Putamen (tissue), 1 donor: Measurements from ENCODE around the gene IL25.
"Not testable (repeated sequence)": the region's sequence is repeated elsewhere in the genome, so short reads cannot be mapped to it uniquely, and the experiment has no call there.

Source experiments
- DNase-seq: peaks from one replicate; pipeline ENCODE4 v3.0.0-alpha.2; 2016; ENCODE audit warnings: low spot score

IL25 gene

GRCh38 chr14:23375527-23376251 is 3.1 kb downstream of the IL25 start:
- no peak for DNase-seq

DNA sequence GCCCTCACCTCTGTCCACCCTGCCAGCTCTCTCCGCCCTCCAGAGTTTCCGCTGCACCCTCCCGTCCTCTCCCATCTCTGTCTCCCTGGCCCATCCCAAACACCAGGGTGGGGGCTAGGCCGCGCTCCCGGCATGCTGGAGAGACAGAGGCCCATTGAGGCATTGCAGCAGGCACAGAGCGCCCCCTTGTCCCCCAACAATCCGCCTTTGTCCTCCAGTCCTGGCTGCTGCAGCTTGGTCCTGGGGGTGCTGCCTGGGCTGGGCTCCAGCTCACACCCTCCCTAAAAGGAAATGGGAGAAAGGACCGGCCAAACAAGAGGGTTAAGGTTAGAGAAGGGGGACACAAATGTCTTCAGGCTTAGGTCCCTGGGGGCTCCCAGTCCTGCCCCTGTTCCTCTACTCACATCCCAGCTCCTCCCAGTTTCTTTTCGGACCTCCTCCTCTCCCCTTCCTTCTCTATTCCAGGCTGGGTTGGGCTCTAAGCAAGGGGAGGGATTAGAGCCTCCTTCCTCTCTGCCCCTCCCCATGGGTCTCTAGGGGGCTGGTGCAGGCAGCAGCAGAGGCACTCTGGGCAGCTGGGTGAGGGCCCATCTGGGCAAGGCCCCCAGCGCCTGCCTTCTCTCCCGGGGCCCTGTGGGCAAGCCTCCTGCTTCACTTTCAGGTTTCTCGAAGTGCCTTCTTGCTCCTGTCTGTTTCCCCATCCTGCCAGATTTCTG is 4.0 kb downstream of the IL25 start, which contains the start of gene CMTM5:
TSS of gene CMTM5 (plus strand) at position 565 of the 716 bp plus-strand sequence. CDS start 206 bp downstream, outside the sequence.
- DNase-seq: peak; percentile 98

GRCh38 chr14:23377198-23377550 is 4.6 kb downstream of the IL25 start:
- peak; percentile 25 for DNase-seq

- DNase-seq: no peak
Measured at GRCh38 chr14:23377573-23378563, 5.3 kb downstream of the IL25 start.

DNA sequence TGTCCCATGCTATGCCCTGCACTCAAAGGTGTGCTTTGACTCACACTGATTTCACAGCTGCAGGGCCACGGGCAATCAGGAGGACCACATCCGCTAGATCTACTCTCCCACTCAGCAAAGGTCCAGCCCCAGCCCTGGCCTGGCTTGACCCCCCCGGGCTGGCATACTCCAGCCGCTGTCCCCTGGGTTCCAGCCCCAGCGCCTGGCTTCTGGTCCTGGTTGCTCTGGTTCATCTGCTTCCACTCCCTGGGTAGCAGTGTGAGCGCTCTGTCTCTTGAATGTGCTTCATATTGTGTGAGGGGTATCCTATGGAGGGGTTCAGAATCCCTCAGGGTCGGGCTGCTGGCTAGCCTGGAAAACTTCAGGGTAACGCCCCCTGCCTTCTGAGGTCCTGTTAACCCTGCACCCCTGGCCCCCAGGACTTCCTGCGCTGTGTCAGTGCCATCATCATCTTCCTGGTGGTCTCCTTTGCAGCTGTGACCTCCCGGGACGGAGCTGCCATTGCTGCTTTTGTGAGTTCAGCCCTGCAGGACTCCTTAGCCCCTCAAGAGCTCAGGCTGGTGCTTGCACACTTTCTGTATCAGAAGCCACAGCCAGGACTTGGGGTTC is 6.1 kb downstream of the IL25 start:
- no peak for DNase-seq

- DNase-seq: peak; percentile 26
Measured at GRCh38 chr14:23379366-23380196, 7.0 kb downstream of the IL25 start.

GRCh38 chr14:23380197-23380914 is 7.7 kb downstream of the IL25 start:
- DNase-seq: peak; percentile 23

DNA sequence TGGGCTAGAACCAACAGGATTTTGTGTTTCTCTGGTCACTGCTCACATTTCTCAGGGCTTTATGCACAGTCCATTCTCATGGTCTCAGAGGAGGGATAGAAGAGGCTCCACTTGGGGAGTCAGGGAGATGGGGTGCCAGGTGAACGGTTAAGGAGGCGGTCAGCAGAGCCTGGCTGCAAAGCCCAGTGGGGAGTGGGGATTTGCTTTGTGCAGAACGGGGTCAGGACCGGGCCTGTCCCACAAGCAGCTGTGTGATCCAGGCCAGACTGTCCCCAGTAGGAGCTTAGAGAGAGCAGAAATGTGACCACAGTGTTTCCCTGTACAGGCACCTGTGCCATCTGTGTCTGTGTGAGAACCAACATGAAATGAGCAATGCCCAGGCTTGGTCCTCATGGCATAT is 8.4 kb downstream of the IL25 start:
- DNase-seq: no peak

DNA sequence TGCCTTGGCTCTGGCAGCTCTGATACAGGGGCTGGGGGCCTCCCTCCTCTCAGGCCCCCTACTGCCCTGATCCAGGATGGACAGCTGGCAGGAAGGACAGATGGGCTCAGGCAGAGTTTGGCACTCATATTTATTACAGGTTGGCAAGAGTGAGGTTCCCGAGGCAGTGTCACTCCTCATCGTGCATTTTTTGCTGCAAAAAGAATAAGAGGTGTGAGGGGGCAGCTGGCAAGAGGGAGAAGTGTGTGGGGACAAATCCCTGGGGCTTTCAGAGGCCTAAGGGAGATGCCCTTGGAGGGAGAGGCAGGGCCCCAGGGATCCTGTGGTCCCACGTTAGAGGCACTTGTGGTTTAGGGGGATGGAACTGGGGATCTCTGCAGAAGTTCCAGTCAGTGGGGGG is 9.3 kb downstream of the IL25 start:
- DNase-seq: no peak

DNA sequence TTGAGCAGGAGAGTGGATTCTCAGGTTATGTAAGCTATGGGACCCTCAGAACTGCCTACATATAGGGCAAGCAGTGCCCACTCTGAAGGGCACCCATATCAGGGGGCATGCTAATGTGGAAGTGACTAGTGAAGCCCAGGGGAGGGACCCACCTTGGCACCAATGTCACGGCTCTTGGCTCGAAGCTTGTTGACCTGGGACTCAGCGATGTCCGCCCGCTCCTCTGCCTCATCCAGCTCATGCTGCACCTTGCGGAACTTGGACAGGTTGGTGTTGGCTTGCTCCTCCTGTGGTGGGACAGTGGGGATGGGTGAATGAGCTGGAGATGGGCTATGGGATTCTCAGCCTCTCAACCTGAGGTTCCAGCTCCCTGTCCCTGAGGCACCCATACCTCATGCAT is 9.7 kb downstream of the IL25 start:
- no peak for DNase-seq

DNA sequence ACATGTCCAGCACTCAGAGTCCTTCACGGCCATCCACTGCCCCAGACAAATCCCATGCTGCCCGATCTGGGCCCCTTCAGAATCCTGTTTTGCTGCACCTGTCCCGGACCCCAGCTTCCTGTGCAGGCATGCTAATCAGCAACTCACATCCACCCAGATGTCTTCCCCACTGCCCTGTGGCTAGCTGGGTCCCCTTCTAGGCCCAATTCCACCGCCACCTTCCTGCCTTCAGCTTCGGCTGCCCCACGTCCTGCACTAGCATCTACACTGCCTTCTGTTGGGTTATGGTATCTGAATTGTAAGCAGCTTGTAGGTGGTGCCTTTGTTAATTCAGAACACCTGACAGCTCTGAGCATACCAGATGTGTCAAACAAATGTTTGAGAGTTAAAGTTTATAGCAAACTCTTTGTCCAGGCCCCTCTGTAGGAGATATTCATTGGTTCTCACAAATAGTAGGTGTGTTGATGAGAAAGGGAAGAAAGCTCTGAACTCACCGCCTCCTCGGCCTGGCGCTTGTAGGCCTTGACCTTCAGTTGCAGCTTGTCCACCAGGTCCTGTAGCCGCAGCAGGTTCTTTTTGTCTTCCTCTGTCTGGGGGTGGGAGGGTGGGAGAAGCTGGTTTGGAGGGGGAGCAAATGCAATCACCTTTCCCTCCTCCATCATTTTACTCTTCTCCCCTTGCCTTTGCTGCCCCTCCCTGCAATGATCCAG is 10.3 kb downstream of the IL25 start:
- DNase-seq: no peak

- DNase-seq: no peak
Measured at GRCh38 chr14:23384364-23385080, 11.9 kb downstream of the IL25 start.

DNA sequence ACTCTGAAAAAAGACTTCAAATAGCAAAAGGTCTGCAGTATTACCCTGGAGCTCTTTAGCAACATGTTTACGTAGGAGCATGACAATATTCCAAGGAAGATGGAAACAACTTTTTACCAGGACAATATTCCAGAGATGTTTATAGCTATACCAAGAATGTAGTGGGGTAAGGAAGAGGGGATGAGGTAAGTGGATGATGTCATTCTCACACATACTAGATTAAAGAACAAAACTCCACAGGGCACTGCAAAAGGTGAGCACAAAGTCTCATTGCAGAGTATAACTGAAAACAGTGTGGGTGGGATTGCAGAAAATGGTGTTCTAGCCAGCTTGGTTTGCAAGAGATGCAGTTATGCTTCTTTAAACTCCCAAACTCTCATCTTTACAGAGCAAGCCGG is 12.6 kb downstream of the IL25 start:
- no peak for DNase-seq

DNA sequence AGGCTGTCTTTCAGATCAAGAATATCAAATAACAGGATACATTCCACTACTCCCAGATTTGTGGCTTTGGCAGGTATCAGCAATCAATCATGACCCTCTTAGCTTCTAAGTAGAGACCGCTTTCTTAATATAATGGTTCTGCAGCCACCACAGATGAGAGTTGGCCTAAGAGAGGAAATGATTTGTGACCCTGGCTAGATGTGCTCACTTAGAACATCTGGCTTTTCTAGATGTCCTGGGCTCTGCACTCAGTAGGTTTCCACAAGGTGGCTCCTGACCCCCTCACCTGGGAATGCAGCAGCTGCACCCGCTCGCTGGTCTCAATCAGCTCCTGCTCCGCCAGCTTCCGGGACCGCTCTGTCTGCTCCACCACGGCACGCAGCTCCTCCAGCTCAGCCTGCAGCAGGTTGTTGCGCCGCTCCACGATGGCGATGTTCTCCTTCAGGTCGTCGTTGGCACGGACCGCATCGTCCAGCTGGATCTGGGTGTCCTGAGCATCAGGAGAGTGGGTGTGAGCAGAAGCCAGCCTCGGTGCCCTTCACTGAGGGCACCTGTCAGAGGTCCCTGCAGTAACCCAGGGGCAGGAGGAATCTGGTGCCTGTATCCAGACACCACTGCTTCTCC is 13.1 kb downstream of the IL25 start:
- DNase-seq: no peak

- DNase-seq: not testable (repeated sequence)
Measured at GRCh38 chr14:23386266-23386657, 13.7 kb downstream of the IL25 start.

- DNase-seq: no peak
Measured at GRCh38 chr14:23386999-23387398, 14.4 kb downstream of the IL25 start.

DNA sequence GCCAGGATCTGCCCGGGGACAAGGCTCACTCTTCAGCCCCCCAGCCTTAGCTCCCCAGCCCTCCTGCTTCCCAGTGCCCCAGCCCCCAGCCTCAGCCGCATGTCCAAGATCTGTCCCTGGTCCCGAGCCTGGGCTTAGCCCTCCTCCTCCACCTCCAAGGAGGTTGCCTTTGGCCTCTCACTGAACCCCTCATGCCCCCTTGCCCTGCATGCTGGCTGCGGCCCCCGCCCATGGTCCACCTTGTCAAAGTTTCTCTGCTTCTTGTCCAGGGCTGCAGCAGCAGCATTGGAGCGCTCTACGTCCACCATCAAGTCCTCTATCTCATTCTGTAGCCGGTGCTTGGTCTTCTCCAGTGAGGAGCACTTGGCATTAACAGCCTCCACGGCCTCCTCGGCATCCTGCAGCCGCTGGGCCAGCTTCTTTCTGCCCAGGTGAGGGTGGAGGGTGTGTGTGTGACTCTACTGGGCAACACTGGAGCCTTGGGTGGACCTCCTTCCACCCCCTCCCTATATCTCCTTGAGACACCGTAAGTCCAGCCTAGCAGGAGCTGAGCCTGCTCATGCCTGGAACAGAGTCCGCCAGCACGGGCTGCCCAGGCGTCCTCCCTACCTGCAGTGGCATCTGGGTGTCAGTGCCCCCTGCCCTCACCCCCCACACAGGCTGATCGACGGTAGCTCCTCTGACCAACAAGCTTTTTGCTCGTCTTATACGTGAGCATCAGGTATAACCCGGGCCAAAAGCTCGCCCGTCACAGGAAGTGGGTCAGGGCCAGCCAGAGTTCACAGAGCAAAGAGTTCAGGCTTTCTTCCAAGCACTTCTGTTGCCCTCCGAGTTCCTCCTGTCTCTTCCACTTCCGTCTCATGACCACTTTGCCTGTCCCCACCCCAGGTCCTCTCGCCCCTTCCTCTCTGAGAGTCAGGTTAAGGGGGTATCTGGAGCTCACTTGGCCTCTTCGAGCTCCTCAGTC is 15.6 kb downstream of the IL25 start:
- DNase-seq: no peak
